Spinal cord (tissue), 10 donors: Measurements from ENCODE around the gene DGKE. TPM values are rescaled to one million over a fixed set of nuclear protein-coding genes. Genes with fewer than 3 reads are reported as not detected.

Experiments
- DNase-seq, 6 donors: peaks; one replicate each; pipeline versions ENCODE4 v3.0.0 to v3.0.0-alpha.2; 2013 to 2015; ENCODE audit warnings: low spot score in 6 of 6, low read depth in 4 of 6
- H3K27ac ChIP-seq: one replicate; pipeline ENCODE4 v1.5.1; 2013; ENCODE audit warnings: low read depth, low read length, control low read depth
- H3K27me3 ChIP-seq: one replicate; pipeline ENCODE4 v1.6.1; 2013; ENCODE audit warnings: low read length; ENCODE audit not compliant: control insufficient read depth, insufficient read depth
- H3K36me3 ChIP-seq: one replicate; pipeline ENCODE4 v1.6.1; 2013; ENCODE audit warnings: low read length; ENCODE audit not compliant: control insufficient read depth, insufficient read depth
- H3K4me1 ChIP-seq: one replicate; pipeline ENCODE4 v1.6.1; 2013; ENCODE audit warnings: low read length; ENCODE audit not compliant: control insufficient read depth, insufficient read depth
- H3K4me3 ChIP-seq: one replicate; pipeline ENCODE4 v1.5.1; 2013; ENCODE audit warnings: low read depth, low read length, control low read depth
- H3K9me3 ChIP-seq: one replicate; pipeline ENCODE4 v1.6.1; 2013; ENCODE audit warnings: low read length; ENCODE audit not compliant: control insufficient read depth, insufficient read depth
- WGBS: methylation state at CpG from one replicate; pipeline ENCODE4 v1.1.5; 2013; ENCODE audit warnings: missing lambda C conversion rate; ENCODE audit not compliant: insufficient coverage; 5-methylcytosine and 5-hydroxymethylcytosine counted together
- polyA plus RNA-seq, 2 donors: library from polyadenylated mRNA; unstranded; fragments of 120-200 nt; gene quantifications; one replicate each; pipeline ENCODE4 v1.2.1, GENCODE V29; 2013; ENCODE audit not compliant: insufficient read length in 2 of 2
- total RNA-seq, 2 donors: library from RNA; depleted of rRNA in 1 of 2; stranded (reverse); fragments of 120-200 nt in 1 of 2; fragments of >200 nt in 1 of 2; gene quantifications; one replicate each; pipeline versions ENCODE4 v1.2.3 to v1.2.4, GENCODE V29; 2013 to 2014
- donor health status: healthy.

Gene DGKE
- total and polyA plus RNA-seq, 4 donors: 11.0 to 38.1 (median 11.7) TPM

DNA sequence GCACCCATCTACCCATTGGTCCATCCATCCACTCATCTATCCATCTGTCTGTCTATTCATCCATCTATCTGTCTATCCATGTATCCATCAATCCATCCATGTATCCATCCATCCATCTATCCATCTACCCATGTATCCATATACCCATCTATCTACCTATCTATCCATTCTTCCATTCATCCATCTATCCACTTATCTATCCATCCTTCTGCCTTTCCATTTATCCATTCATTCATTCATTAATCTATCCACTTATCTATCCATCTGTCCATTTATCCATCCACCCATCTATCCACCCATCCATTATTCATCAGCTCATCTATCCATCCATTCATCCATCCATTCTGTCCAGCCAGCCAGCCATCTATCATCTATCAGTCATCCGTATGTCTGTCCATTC lies 58.4 kb downstream of the DGKE start:
- Histone ChIP-seq H3K36me3 (peaks cover 27% of the 10 kb centered on the region), H3K27me3 (no peaks in the 10 kb centered on the region), H3K9me3 (no peaks in the 10 kb centered on the region), H3K27ac (no peak overlapping the region), H3K4me3 (no peak overlapping the region), H3K4me1 (no peaks in the 10 kb centered on the region)
- no peak for DNase-seq
- WGBS: 100% methylated on average over 1 of the region's 1 CpG

DNA sequence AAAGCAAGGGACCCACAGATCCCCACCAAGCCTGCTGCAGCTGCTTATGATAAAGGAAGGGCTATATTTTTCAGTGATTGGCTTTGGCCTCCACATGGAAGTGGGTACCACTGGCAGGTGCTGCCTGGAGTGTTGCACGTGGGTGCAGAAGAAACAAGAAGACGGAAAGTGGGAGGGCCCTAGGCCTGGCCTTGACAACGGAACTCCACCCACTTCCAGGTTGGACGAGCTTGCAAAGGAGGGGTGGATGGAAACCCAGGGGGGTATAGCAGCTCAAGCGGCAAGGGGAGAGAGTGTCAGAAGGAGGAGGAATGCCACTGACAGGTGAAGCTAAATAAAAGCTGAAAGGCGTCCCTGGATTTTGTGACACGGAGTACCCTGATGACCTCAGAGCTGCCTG lies 59.6 kb downstream of the DGKE start:
- H3K36me3 ChIP-seq: peaks cover 27% of the 10 kb centered on the region
- WGBS: 75% methylated on average over 7 of the region's 7 CpGs
- no peak overlapping the region for H3K4me3 ChIP-seq

GRCh38 chr17:56894859-56895455 lies 61.0 kb downstream of the DGKE start:
- Histone ChIP-seq H3K4me1 (no peaks in the 10 kb centered on the region), H3K36me3 (peaks cover 32% of the 10 kb centered on the region), H3K27ac (no peak overlapping the region), H3K27me3 (no peaks in the 10 kb centered on the region), H3K4me3 (no peak overlapping the region), H3K9me3 (no peaks in the 10 kb centered on the region)
- 88% methylated on average over 20 of the region's 20 CpGs for WGBS
- DNase-seq: no peak

More for the DNA sequence above, 59.6 kb downstream of the DGKE start:
- Histone ChIP-seq H3K9me3 (no peaks in the 10 kb centered on the region), H3K4me1 (no peaks in the 10 kb centered on the region), H3K27ac (no peak overlapping the region), H3K27me3 (no peaks in the 10 kb centered on the region)
- no peak for DNase-seq

DNA sequence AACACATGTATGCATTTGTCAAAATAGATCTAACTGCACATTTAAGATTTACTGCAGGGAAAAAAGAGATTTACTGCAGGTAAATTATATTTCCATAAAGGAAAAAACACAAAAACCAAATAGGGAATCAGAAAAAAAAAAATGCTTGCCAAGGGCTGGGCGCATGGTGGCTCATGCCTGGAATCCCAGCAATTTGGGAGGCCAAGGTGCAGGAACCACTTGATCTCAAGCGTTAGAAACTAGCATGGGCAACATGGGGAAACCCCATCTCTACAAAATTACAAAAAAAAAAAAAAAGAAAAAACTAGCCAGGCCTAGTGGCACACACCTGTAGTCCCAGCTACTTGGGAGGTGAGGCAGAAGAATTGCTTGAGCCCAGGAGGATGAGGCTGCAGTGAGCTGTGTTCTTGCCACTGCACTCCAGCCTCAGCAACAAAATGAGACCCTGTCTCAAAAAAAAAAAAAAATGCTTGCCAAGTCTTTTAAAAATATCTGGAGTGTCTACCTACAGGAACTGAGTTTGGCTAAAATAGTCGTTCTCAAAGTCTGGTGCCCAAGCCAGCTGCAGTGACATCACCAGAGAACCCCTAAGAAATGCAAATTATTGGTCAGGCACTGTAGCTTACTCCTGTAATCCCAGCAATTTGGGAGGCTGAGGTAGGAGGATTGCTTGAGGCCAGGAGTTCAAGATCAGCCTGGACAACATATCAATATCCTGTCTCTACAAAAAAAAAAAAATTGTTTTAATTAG lies 62.4 kb downstream of the DGKE start:
- Histone ChIP-seq H3K4me3 (no peak overlapping the region), H3K4me1 (no peaks in the 10 kb centered on the region), H3K27me3 (no peaks in the 10 kb centered on the region), H3K36me3 (peaks cover 38% of the 10 kb centered on the region), H3K27ac (no peak overlapping the region), H3K9me3 (no peaks in the 10 kb centered on the region)
- WGBS: no CpG with 5 or more reads among the region's 3 CpGs
- no peak for DNase-seq

DNA sequence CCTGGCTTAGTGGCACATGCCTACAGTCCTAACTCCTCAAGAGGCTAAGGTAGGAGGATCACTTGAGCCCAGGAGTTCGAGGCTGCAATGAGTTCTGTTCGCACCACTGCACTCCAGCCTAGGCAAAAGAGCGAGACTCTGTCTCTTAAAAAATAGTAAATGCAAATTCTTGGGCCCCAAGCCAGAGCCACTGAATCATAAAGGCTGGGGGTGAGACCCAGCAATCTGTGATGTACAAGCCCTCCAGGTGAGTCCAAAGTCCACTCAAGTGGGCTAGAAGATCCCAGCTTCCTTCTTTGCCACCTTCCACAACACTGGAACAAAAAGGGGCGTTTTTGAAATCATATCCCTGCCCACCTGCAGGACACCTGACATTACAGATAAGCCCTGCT lies 63.0 kb downstream of the DGKE start:
- Histone ChIP-seq H3K27ac (no peak overlapping the region), H3K36me3 (peaks cover 34% of the 10 kb centered on the region), H3K4me1 (no peaks in the 10 kb centered on the region), H3K9me3 (no peaks in the 10 kb centered on the region), H3K4me3 (no peak overlapping the region), H3K27me3 (no peaks in the 10 kb centered on the region)
- WGBS: 100% methylated on average over 4 of the region's 4 CpGs
- no peak for DNase-seq

DNA sequence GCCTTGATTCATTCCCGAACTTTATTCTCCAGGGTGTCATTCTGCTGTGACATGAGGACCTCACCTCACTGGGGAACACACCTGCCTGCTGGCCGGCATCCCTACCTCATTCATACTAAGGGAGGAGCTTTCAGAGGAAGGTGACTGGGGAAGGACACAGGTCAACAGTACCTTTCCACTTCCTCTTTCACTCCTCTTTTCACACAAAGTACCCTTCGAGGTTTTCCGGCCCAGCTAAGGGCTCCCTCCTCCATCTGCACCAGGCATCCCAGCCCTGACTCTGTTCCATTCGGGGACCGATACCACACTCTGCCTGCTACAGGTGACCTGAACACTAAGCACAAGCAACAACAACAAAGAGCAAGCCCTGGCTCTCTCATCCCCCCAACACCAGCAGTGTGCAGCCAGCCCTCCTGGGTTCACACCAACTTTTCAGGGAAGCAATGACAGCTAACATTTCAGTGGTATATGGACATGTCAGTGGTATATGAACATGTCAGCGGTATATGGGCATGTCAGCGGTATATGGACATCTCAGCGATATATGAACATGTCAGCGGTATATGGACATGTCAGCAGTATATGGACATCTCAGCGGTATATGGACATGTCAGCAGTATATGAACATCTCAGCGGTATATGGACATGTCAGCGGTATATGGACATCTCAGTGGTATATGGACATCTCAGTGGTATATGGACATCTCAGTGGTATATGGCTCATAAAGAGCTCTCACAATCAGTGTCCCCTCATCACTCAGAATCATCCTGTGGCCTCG lies 63.9 kb downstream of the DGKE start:
- no peaks in the 10 kb centered on the region for H3K9me3 ChIP-seq
- H3K4me3 ChIP-seq: no peak overlapping the region
- H3K4me1 ChIP-seq: no peaks in the 10 kb centered on the region
- no peaks in the 10 kb centered on the region for H3K27me3 ChIP-seq
- DNase-seq: no peak
- H3K36me3 ChIP-seq: peaks cover 35% of the 10 kb centered on the region
- WGBS: 95% methylated on average over 8 of the region's 14 CpGs
- H3K27ac ChIP-seq: no peak overlapping the region

GRCh38 chr17:56898874-56899273 lies 64.9 kb downstream of the DGKE start:
- Histone ChIP-seq H3K27ac (no peak overlapping the region), H3K4me3 (no peak overlapping the region), H3K27me3 (no peaks in the 10 kb centered on the region), H3K9me3 (peaks cover under 1% of the 10 kb centered on the region), H3K36me3 (peaks cover 30% of the 10 kb centered on the region), H3K4me1 (no peaks in the 10 kb centered on the region)
- 75% methylated on average over 8 of the region's 9 CpGs for WGBS
- no peak for DNase-seq

DNA sequence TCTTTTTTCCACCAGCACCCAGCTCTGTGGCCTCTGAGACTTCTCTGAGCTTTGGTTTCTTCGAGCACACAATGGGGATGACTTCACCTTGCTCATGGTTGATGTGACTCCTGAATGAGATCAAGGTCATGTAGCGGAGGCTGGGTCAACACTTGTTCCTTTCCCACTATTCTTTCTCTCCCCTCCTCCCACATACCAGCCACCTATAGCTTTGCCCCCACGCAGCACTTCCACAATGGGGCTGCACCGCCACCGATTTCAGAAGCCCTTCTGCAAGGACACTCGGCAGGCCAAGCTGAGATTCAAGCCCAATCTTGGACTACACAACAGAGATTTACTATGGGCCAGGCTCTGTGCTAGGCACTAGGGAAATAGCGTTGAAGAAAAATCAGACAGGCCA lies 65.5 kb downstream of the DGKE start:
- H3K27ac ChIP-seq: no peak overlapping the region
- H3K4me3 ChIP-seq: no peak overlapping the region
- 85% methylated on average over 7 of the region's 7 CpGs for WGBS
- H3K9me3 ChIP-seq: peaks cover 1% of the 10 kb centered on the region
- no peak for DNase-seq
- no peaks in the 10 kb centered on the region for H3K4me1 ChIP-seq
- no peaks in the 10 kb centered on the region for H3K27me3 ChIP-seq
- H3K36me3 ChIP-seq: peaks cover 30% of the 10 kb centered on the region

- H3K36me3 ChIP-seq: peaks cover 25% of the 10 kb centered on the region
- H3K4me3 ChIP-seq: no peak overlapping the region
- no peak overlapping the region for H3K27ac ChIP-seq
- H3K4me1 ChIP-seq: no peaks in the 10 kb centered on the region
- WGBS: 75% methylated on average over 1 of the region's 4 CpGs
- H3K27me3 ChIP-seq: no peaks in the 10 kb centered on the region
- DNase-seq: no peak
- peaks cover 1% of the 10 kb centered on the region for H3K9me3 ChIP-seq
Measured at GRCh38 chr17:56902348-56902747, 68.4 kb downstream of the DGKE start.
